Left ventricle myocardium superior (tissue), 1 donor: ENCODE data around the gene ZDHHC9. TPM values are rescaled to one million over a fixed set of nuclear protein-coding genes. Genes with fewer than 3 reads are reported as not detected.

Source experiments
- ATAC-seq: fragments of 200-7000 bp; cut with Tn5 transposase; one replicate; pipeline ENCODE4 v1.9.1; 2020; ENCODE audit warnings: mild to moderate bottlenecking, moderate library complexity
- DNase-seq: peaks from one replicate; pipeline ENCODE4 v3.0.0-alpha.2; 2020
- intact Hi-C: fragments of 100-400 bp; cut with micrococcal nuclease; formaldehyde crosslinking; loops from one replicate; pipeline ENCODE4 v1.11.0; 2022
- total RNA-seq: library from RNA; stranded (reverse); fragmentation: NEBNext Ultra II Directional; extraction: Animal tissue kit (Norgen Biotek cat#: 25700); gene quantifications from one replicate; pipeline ENCODE4 v1.2.1, GENCODE V29; 2021
- donor health status: DM: no; HTN: yes; CAD: no; lungs with severe emphysema.

ZDHHC9 gene
- total RNA-seq, 1 donor from 2014 or later = 13.4 TPM

GRCh38 chrX:129790808-129791207, 52.9 kb downstream of the ZDHHC9 start:
- intact Hi-C loops = no loop called here
- no peak for DNase-seq
- no peak for ATAC-seq

DNA sequence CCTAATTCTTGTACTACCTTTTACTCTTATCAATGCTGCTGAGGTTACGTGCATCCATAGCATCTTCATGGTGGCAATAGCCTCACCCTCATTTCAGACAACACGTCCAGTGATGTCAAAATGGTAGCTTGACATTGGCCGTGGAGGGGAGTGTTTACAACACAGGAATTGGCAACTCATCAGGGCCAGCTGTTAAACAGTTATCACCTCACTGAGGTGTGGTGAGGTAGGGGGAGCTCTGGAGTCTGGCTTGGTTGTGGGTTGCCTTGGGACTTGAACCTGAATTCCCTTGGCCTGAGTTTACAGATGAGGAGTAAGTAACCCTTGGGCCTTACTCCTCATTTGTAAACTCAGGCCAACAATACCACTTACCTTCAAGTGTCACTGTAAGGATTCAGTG, 53.5 kb downstream of the ZDHHC9 start:
- ATAC-seq (no peak), DNase-seq (no peak)
- intact Hi-C loops = no loop called here

DNA sequence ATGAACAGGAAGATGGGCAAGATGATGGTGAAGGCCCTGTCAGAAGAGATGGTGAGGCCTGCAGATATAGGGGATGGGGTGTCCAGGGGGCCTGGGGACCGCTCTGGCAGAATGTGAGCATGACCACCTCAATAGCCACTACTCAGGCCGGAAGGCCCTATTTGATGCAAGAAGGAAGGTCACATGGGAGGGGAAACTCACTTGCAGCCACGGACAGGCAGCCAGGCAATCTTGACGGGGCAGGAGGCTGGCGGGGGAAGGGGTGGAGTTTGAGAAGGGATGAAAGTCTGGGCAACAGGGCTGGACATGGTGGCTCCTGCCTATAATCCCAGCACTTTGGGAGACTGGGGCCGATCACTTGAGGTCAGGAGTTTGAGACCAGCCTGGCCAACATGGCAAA, 55.2 kb downstream of the ZDHHC9 start:
- intact Hi-C loops = no loop called here
- no peak for ATAC-seq
- DNase-seq = no peak

DNA sequence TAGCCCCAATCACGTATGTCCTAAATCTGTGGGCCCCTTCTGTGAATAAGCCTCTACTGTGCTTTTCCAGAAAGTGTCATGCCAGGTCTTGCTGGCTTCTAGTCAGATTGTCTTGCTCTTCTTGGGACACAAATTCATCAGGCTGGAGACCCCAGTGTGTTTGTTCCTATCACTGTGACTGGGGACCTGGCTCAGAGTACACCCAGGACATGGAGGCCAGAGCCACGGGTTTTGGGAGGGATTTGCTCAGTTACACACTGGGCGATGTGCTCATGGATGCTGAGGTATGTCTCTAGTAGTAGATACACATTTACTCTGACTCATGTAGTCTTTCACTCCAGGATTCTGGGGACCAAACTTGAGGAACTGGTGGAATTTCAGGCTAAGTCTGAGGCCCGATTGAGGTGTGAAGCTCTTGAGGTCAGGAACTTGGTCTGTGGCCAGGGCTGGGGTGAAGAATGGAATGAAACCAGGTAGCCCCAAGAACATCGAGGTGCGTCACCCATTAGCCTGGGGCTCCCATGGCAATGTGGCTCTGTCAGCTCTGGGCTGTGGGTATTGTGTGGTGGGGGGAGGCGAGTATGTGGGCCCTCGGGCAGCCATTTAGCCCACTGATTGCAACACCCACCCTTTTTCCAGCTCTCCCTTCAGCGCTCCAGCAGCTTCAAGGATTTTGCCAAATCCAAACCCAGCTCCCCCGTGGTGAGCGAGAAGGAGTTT, 56.2 kb downstream of the ZDHHC9 start:
- intact Hi-C loops = no loop called here
- ATAC-seq (no peak), DNase-seq (no peak)

DNA sequence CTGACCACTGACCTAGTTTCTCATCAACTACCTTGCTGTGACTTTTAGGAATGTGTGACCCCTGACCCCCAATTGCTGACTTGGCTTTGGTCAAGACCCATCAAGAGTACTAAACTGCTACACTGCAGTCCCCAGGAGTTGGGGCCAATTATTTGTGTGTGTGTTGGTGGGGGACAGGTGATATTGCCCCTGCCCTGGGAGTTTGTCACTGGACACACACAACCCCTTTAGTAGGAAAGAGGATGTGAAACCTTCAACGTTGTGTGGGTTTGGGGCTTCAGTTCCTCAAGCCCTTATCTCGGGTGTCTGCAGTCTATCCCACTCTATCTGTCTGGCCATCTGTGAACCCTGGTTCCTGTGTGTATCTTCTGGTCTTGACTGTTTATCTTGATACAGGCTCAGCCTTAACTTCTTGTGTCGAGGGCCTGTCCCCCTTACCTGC, 57.5 kb downstream of the ZDHHC9 start:
- intact Hi-C loops = no loop called here
- DNase-seq = no peak
- ATAC-seq = no peak

- intact Hi-C loops = no loop called here
- DNase-seq = no peak
- no peak for ATAC-seq
These were observed 58.3 kb downstream of the ZDHHC9 start for GRCh38 chrX:129785160-129785947.

DNA sequence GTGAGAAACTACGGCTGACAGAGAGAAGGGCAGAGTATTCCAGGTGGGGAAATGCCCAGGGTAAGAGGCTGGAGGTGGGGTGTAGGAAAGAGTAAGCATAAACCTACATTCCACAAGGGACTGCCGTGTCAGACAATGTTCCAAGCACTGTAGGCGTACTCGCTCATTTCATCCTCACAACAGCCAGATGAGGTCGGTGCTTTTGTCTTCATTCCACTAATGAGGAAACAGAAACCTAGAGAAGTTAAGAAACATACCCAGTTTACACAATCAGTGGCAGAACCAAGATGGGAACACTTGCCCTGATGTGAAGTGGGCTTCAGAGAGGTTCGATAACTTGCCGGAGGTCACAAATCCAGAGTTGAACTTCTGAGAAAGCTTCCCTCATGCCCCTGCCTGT, 59.3 kb downstream of the ZDHHC9 start:
- no peak for ATAC-seq
- no peak for DNase-seq
- intact Hi-C loops = no loop called here

DNA sequence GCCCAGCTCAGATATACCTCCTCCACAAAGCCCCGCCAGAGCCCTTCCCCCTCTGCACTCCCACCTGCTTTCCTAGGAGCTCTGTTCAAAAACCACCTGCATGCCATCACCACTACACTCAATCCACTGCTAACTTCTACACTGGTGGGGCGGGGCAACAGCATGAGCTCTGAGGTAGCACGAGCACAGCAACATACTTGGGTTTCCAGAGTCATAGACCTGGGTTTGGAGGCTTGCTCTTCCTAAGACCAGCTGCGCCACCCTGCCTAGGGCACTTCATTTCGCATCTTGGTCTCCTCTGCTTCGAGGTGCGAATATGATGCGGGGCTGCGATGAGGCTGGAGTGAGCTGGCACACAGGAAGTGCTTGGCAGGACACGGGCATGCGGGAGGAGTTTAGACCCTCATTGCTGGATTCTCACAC, 60.4 kb downstream of the ZDHHC9 start:
- DNase-seq (no peak), ATAC-seq (no peak)
- intact Hi-C loops = no loop called here

- intact Hi-C loops = no loop called here
- DNase-seq (no peak), ATAC-seq (no peak)
These were observed 61.0 kb downstream of the ZDHHC9 start for GRCh38 chrX:129782706-129783105.

- ATAC-seq = no peak
These were observed 61.8 kb downstream of the ZDHHC9 start for GRCh38 chrX:129781680-129782495.

GRCh38 chrX:129781134-129781672, 62.5 kb downstream of the ZDHHC9 start:
- DNase-seq (peak; percentile 43), ATAC-seq (peak; percentile 63)
- intact Hi-C loops = no loop called here

More at GRCh38 chrX:129781680-129782495, 61.8 kb downstream of the ZDHHC9 start:
- intact Hi-C loops = no loop called here
- no peak for DNase-seq

- DNase-seq (peak; percentile 32), ATAC-seq (no peak)
- intact Hi-C loops = no loop called here
These were observed 63.1 kb downstream of the ZDHHC9 start for GRCh38 chrX:129780441-129781105.

GRCh38 chrX:129779747-129780146, 63.9 kb downstream of the ZDHHC9 start, which contains the start of gene SASH3:
Gene SASH3, plus strand, starts transcription at chrX:129779949. Its CDS starts 149 bp downstream, at chrX:129780098.
- ATAC-seq = peak; percentile 68
- intact Hi-C loops = no loop called here
- DNase-seq = peak; percentile 63

DNA sequence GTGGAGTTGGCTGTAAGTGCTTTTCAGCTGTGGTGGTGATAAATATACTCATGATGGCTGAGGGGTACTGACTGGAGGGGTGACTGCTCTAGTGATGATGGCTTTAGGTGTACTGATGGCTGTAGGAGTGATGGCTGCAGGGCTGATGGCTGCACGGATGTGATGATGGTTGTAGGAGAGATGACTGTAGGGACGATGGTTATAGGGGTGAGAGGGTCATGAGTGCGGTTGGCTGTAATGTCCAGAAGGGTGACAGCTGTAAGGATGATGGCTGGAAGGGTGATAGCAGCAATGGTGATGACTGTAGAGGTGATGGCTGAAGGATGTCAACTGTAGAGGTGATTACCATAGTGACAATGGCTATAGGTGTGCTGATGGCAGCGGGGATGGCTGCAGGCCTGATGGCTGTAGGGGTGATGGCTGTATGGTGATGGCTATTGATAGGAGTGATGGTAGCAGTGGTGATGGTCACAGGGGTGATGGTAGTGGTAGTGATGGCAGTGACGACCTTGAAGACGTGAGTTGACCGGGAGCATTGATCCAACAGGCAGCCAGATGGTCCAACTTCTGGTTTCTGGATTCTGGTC, 64.5 kb downstream of the ZDHHC9 start:
- DNase-seq = no peak
- ATAC-seq = no peak
- intact Hi-C loops = no loop called here

- intact Hi-C loops = no loop called here
- ATAC-seq (peak; percentile 53), DNase-seq (peak; percentile 63)
These were observed 66.3 kb downstream of the ZDHHC9 start for GRCh38 chrX:129777218-129778030.

GRCh38 chrX:129773649-129774458, 69.8 kb downstream of the ZDHHC9 start:
- intact Hi-C loops = no loop called here
- ATAC-seq (no peak), DNase-seq (no peak)
